ENCODE measurements around the gene BARHL2.

BARHL2 gene

GRCh38 chr1:90694846-90695245 lies 22.3 kb downstream of the BARHL2 start:
- no peak overlapping the region for H3K4me2 ChIP-seq (ENCODE audit: low read length)
- no peaks in the 10 kb centered on the region for H3K36me3 ChIP-seq (ENCODE audit: control insufficient read depth, low read length)
- H3K79me2 ChIP-seq (ENCODE audit: control insufficient read depth, low read length): no peaks in the 10 kb centered on the region
- no peaks in the 10 kb centered on the region; the same call in 1 of the 2 replicates for H3K27me3 ChIP-seq (ENCODE audit: control insufficient read depth, low read length)
- no peak overlapping the region for H3K27ac ChIP-seq (ENCODE audit: low read depth, low read length)
- H3K9me3 ChIP-seq (ENCODE audit: control insufficient read depth, insufficient read depth, low read length): no peaks in the 10 kb centered on the region
- H3K9me2 ChIP-seq (replicated peaks; ENCODE audit: control insufficient read depth, low read length): no peaks in the 10 kb centered on the region
- no peaks in the 10 kb centered on the region for H3F3A ChIP-seq (ENCODE audit: control insufficient read depth, insufficient read depth)
- H3K4me1 ChIP-seq (ENCODE audit: control insufficient read depth, low read length): no peaks in the 10 kb centered on the region
- TF ChIP-seq EZH2phosphoT487 (IDR thresholded peaks at IDR 0.05; ENCODE audit: borderline replicate concordance, low read length): no peak
- no peak for TF ChIP-seq CTCF (IDR thresholded peaks at IDR 0.05; ENCODE audit: low read depth, low read length, poor library complexity, severe bottlenecking)
- H3K4me3 ChIP-seq (ENCODE audit: low read length): no peak overlapping the region
- no peaks in the 10 kb centered on the region for H4K20me1 ChIP-seq (ENCODE audit: control insufficient read depth, insufficient read depth, low read depth, low read length)

- no peak overlapping the region for H3K27ac ChIP-seq (ENCODE audit: low read depth, low read length)
- H3K4me1 ChIP-seq (ENCODE audit: control insufficient read depth, low read length): no peaks in the 10 kb centered on the region
- no peaks in the 10 kb centered on the region for H4K20me1 ChIP-seq (ENCODE audit: control insufficient read depth, insufficient read depth, low read depth, low read length)
- H3K9me2 ChIP-seq (replicated peaks; ENCODE audit: control insufficient read depth, low read length): no peaks in the 10 kb centered on the region
- H3K4me2 ChIP-seq (ENCODE audit: low read length): no peak overlapping the region
- H3K36me3 ChIP-seq (ENCODE audit: control insufficient read depth, low read length): no peaks in the 10 kb centered on the region
- no peak overlapping the region for H3K4me3 ChIP-seq (ENCODE audit: low read length)
- H3K27me3 ChIP-seq (ENCODE audit: control insufficient read depth, low read length): no peaks in the 10 kb centered on the region; the same call in 1 of the 2 replicates
- TF ChIP-seq EZH2phosphoT487 (IDR thresholded peaks at IDR 0.05; ENCODE audit: borderline replicate concordance, low read length): no peak
- TF ChIP-seq CTCF (IDR thresholded peaks at IDR 0.05; ENCODE audit: low read depth, low read length, poor library complexity, severe bottlenecking): no peak
- no peaks in the 10 kb centered on the region for H3K9me3 ChIP-seq (ENCODE audit: control insufficient read depth, insufficient read depth, low read length)
- no peaks in the 10 kb centered on the region for H3F3A ChIP-seq (ENCODE audit: control insufficient read depth, insufficient read depth)
- no peaks in the 10 kb centered on the region for H3K79me2 ChIP-seq (ENCODE audit: control insufficient read depth, low read length)
Measured at GRCh38 chr1:90687747-90688146, 29.4 kb downstream of the BARHL2 start.

GRCh38 chr1:90675161-90675847 lies 41.8 kb downstream of the BARHL2 start:
- Histone ChIP-seq H3K4me1 (ENCODE audit: control insufficient read depth, low read length) (no peaks in the 10 kb centered on the region), H3K9me2 (replicated peaks; ENCODE audit: control insufficient read depth, low read length) (no peaks in the 10 kb centered on the region), H3K27ac (ENCODE audit: low read depth, low read length) (no peak overlapping the region), H3K9me3 (ENCODE audit: control insufficient read depth, insufficient read depth, low read length) (no peaks in the 10 kb centered on the region), H3K36me3 (ENCODE audit: control insufficient read depth, low read length) (no peaks in the 10 kb centered on the region), H3K27me3 (ENCODE audit: control insufficient read depth, low read length) (no peaks in the 10 kb centered on the region), H3K79me2 (ENCODE audit: control insufficient read depth, low read length) (no peaks in the 10 kb centered on the region), H4K20me1 (ENCODE audit: control insufficient read depth, insufficient read depth, low read depth, low read length) (no peaks in the 10 kb centered on the region), H3K4me3 (ENCODE audit: low read length) (no peak overlapping the region), H3F3A (ENCODE audit: control insufficient read depth, insufficient read depth) (no peaks in the 10 kb centered on the region), H3K4me2 (ENCODE audit: low read length) (no peak overlapping the region)
- TF ChIP-seq CTCF (IDR thresholded peaks at IDR 0.05; ENCODE audit: low read depth, low read length, poor library complexity, severe bottlenecking) (no peak), EZH2phosphoT487 (IDR thresholded peaks at IDR 0.05; ENCODE audit: borderline replicate concordance, low read length) (no peak)
